IMR-90 (cell line): ENCODE results near the gene ING5. TPM values are rescaled to one million over a fixed set of nuclear protein-coding genes. Genes with fewer than 3 reads are reported as not detected.

Experiments used
- ATAC-seq: fragments of 200-7000 bp; cut with Tn5 transposase; 2 replicates; pipeline ENCODE4 v1.9.1; 2020; ENCODE audit warnings: low read depth, mild to moderate bottlenecking, moderate library complexity
- BruUV-seq: library from RNA; stranded (reverse); fragments of 400-500 nt; replicated peaks from 2 replicates; lab custom pipeline; 2021; lab: Mats Ljungman, UMichigan
- CTCF ChIA-PET: fragments of 300-600 bp; formaldehyde crosslinking; extraction: SDS; loops from one replicate; lab custom pipeline; 2021; ENCODE audit warnings: antibody characterized with exemption; lab: Yijun Ruan, JAX
- POLR2A ChIA-PET: fragments of 300-600 bp; sonication (Branson Sonifier 250); formaldehyde crosslinking; loops from one replicate; lab custom pipeline; 2022; ENCODE audit warnings: antibody characterized with exemption; ENCODE audit not compliant: unreplicated experiment; lab: Charles Lee
- DNase-seq: peaks from one replicate; pipeline ENCODE4 v3.0.0; 2013
- H2AFZ ChIP-seq: replicated peaks from 2 replicates; pipeline ENCODE3; 2013; ENCODE audit warnings: low read length, mild to moderate bottlenecking; ENCODE audit not compliant: poor library complexity
- H2AK5ac ChIP-seq: 2 replicates; pipeline ENCODE4 v1.6.1; 2013; ENCODE audit warnings: low read depth, low read length, inconsistent platforms
- H2AK9ac ChIP-seq: replicated peaks from 2 replicates; pipeline ENCODE3; 2013; ENCODE audit warnings: mild to moderate bottlenecking, low read depth, low read length, moderate library complexity; ENCODE audit not compliant: poor library complexity
- H2BK120ac ChIP-seq: 2 replicates; pipeline ENCODE4 v1.6.1; 2013; ENCODE audit warnings: low read depth, low read length, inconsistent platforms
- H2BK15ac ChIP-seq: 3 replicates; pipeline ENCODE4 v1.6.1; 2013; ENCODE audit warnings: low read depth, low read length, inconsistent platforms
- H2BK20ac ChIP-seq: 2 replicates; pipeline ENCODE4 v1.6.1; 2013; ENCODE audit warnings: low read depth, mild to moderate bottlenecking, inconsistent platforms, low read length, moderate library complexity
- H2BK5ac ChIP-seq: 2 replicates; pipeline ENCODE4 v1.6.1; 2013; ENCODE audit warnings: mild to moderate bottlenecking, low read depth, low read length, inconsistent platforms; ENCODE audit not compliant: poor library complexity, severe bottlenecking
- H3K14ac ChIP-seq: replicated peaks from 2 replicates; pipeline ENCODE4 v1.6.1; 2013; ENCODE audit warnings: low read depth, low read length, inconsistent platforms
- H3K18ac ChIP-seq: 2 replicates; pipeline ENCODE4 v1.6.1; 2013; ENCODE audit warnings: low read depth, low read length, control low read depth
- H3K23ac ChIP-seq: 2 replicates; pipeline ENCODE4 v1.6.1; 2013; ENCODE audit warnings: low read depth, low read length, inconsistent platforms
- H3K27ac ChIP-seq: 2 replicates; pipeline ENCODE4 v1.5.1; 2013; ENCODE audit warnings: mild to moderate bottlenecking, control low read depth, low read length; ENCODE audit not compliant: insufficient read depth
- H3K27me3 ChIP-seq: 2 replicates; pipeline ENCODE4 v1.6.1; 2013; ENCODE audit warnings: low read length; ENCODE audit not compliant: control insufficient read depth, insufficient read depth
- H3K36me3 ChIP-seq: 2 replicates; pipeline ENCODE4 v1.6.1; 2013; ENCODE audit warnings: low read length, mixed read lengths; ENCODE audit not compliant: control insufficient read depth, insufficient read depth
- H3K4ac ChIP-seq: 2 replicates; pipeline ENCODE4 v1.6.1; 2013; ENCODE audit warnings: low read depth, low read length, inconsistent platforms
- H3K4me1 ChIP-seq: 2 replicates; pipeline ENCODE4 v1.6.1; 2013; ENCODE audit warnings: low read length, mixed read lengths; ENCODE audit not compliant: control insufficient read depth, insufficient read depth
- H3K4me2 ChIP-seq: 2 replicates; pipeline ENCODE4 v1.6.1; 2013; ENCODE audit warnings: low read depth, mild to moderate bottlenecking, control low read depth, low read length, moderate library complexity
- H3K4me3 ChIP-seq: 2 replicates; pipeline ENCODE4 v1.5.1; 2013; ENCODE audit warnings: low read depth, mild to moderate bottlenecking, control low read depth, low read length, moderate library complexity; ENCODE audit not compliant: insufficient read depth
- H3K56ac ChIP-seq: 2 replicates; pipeline ENCODE4 v1.6.1; 2013; ENCODE audit warnings: low read length, inconsistent platforms; ENCODE audit not compliant: insufficient read depth; ENCODE audit errors: extremely low read depth
- H3K79me1 ChIP-seq, 2 experiments: 2 replicates each; pipeline ENCODE4 v1.6.1; 2013; ENCODE audit warnings: low read length in 2 of 2, inconsistent platforms in 1 of 2, low read depth in 1 of 2
- H3K9ac ChIP-seq: 2 replicates; pipeline ENCODE4 v1.6.1; 2013; ENCODE audit warnings: low read depth, low read length, control low read depth
- H3K9me1 ChIP-seq: 2 replicates; pipeline ENCODE4 v1.6.1; 2013; ENCODE audit warnings: low read length, inconsistent platforms; ENCODE audit not compliant: insufficient read depth
- H3K9me3 ChIP-seq: 2 replicates; pipeline ENCODE4 v1.6.1; 2013; ENCODE audit warnings: low read length; ENCODE audit not compliant: control insufficient read depth, insufficient read depth
- H4K20me1 ChIP-seq: 2 replicates; pipeline ENCODE4 v1.6.1; 2013; ENCODE audit warnings: low read length, inconsistent platforms; ENCODE audit not compliant: insufficient read depth
- H4K5ac ChIP-seq: 2 replicates; pipeline ENCODE4 v1.6.1; 2013; ENCODE audit warnings: mild to moderate bottlenecking, low read depth, low read length, control low read depth
- H4K8ac ChIP-seq, 2 experiments: 2 replicates each; pipeline ENCODE4 v1.6.1; 2013; ENCODE audit warnings: low read depth in 2 of 2, low read length in 2 of 2, control low read depth in 1 of 2, inconsistent platforms in 1 of 2
- H4K91ac ChIP-seq: 2 replicates; pipeline ENCODE4 v1.6.1; 2013; ENCODE audit warnings: low read depth, low read length, inconsistent platforms; ENCODE audit not compliant: insufficient read depth
- CEBPB ChIP-seq: IDR thresholded peaks from 2 replicates; pipeline ENCODE4 v1.6.1; 2012; ENCODE audit warnings: low read depth, low read length, improper control_type of control experiment
- CHD1 ChIP-seq: IDR thresholded peaks from 2 replicates; pipeline ENCODE4 v1.6.1; 2012; ENCODE audit warnings: low read depth, low read length, improper control_type of control experiment
- MAZ ChIP-seq: IDR thresholded peaks from 2 replicates; pipeline ENCODE4 v1.6.1; 2012; ENCODE audit warnings: low read depth, mild to moderate bottlenecking, low read length, improper control_type of control experiment, moderate library complexity, borderline replicate concordance
- RAD21 ChIP-seq: IDR thresholded peaks from 2 replicates; pipeline ENCODE4 v1.6.1; 2012; ENCODE audit warnings: low read length, improper control_type of control experiment
- RFX5 ChIP-seq: IDR thresholded peaks from 2 replicates; pipeline ENCODE4 v1.8.0; 2012; ENCODE audit warnings: low read depth, mild to moderate bottlenecking, low read length, moderate library complexity
- WGBS, 2 experiments: methylation state at CpG; one replicate each; pipeline versions ENCODE4 v1.1.5 to v1.1.7; 2013; ENCODE audit warnings: missing lambda C conversion rate in 2 of 2; ENCODE audit not compliant: insufficient read length in 1 of 2; ENCODE audit errors: extremely low coverage in 2 of 2; 5-methylcytosine and 5-hydroxymethylcytosine counted together
- dilution Hi-C: fragments of 300-500 bp; cut with HindIII; formaldehyde crosslinking; loops from one replicate; pipeline ENCODE4 v1.14.3; 2018; ENCODE audit warnings: low sequenced_read_pairs; ENCODE audit not compliant: unreplicated experiment
- in situ Hi-C: fragments of 300-500 bp; cut with MboI; formaldehyde crosslinking; loops from 3 replicates; pipeline ENCODE4 v1.14.3; 2019; ENCODE audit warnings: low sequenced_read_pairs, inconsistent platforms, mixed read lengths
- intact Hi-C: fragments of 100-400 bp; cut with micrococcal nuclease; formaldehyde crosslinking; loops from 2 replicates; pipeline ENCODE4 v1.10.0; 2022
- polyA plus RNA-seq, 3 experiments: library from polyadenylated mRNA; depleted of rRNA; stranded (reverse); fragments of >200 nt; gene quantifications; 2 replicates each; pipeline ENCODE4 v1.2.3, GENCODE V29; 2012; ENCODE audit warnings: low replicate concordance in 1 of 3
- total RNA-seq: library from RNA; depleted of rRNA; stranded (reverse); fragments of >200 nt; gene quantifications from 2 replicates; pipeline ENCODE4 v1.2.3, GENCODE V29; 2012
- TF ChIP-seq, protein P1 (sequence below): fragments of 150-350 bp; IDR thresholded peaks from 2 replicates; pipeline ENCODE4 v1.6.1; 2016; ENCODE audit warnings: low read depth, mild to moderate bottlenecking, low read length, moderate library complexity, borderline replicate concordance
- TF ChIP-seq, protein P2 (sequence below): conservative IDR thresholded peaks from 2 replicates; pipeline ENCODE4 v1.5.1; 2012; ENCODE audit warnings: mild to moderate bottlenecking, low read depth, low read length, improper control_type of control experiment
- TF ChIP-seq, protein P3 (sequence below): fragments of 150-350 bp; IDR thresholded peaks from 2 replicates; pipeline ENCODE4 v1.6.1; 2017; ENCODE audit warnings: mild to moderate bottlenecking, antibody characterized with exemption, low read length, low read depth

Gene ING5
- total and polyA plus RNA-seq, 2 of the 4 experiments (the other 2 are of a cell fraction) = 36.1 to 38.9 TPM

DNA sequence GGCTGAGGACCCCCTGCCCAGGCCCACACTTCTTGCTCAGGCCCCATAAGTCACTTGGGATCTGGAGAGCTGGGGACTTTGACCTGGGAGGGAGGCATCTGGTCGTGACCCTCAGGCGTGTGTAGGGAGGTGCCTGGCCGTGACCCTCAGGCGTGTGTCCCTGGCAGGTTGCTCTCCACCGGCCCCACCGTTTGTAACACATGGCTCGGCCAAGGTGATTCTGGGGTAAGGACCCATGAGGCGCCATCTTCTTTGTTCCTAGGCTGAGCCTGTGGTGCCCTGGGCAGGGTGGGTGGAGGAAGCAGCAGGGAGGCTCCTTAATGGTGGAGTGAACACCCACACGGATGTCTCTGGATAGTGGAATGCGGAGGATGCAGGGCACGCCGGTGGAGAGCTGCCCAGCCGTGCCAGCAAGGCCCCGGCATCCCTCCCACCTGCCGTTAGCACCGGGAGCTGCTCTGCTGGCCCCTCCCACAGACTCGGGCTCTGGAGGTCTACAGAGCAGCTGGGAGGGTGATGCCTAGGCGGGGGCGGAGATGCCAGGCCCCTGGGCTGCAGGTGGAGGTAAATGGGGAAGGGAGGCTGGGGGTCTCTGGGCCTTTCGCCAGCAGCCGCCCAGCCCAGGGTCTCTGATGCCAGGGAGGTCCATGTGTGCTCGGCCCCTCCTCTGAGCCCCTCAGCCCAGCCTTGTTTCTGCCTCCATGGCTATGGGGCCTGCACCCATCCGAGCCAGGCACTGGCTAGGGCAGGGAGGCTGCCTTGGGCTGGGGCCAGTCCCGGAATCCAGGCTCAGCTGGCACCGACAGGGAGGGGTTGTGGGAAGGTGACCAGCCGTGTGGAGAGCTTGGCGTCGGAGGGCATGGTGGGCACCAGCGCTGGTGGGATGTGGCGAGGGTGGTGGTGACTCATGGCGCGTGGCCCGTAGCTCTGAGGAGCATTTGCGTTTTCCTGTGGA, 73.7 kb downstream of the ING5 start:
- BruUV-seq = no TSS peak
- dilution Hi-C loops (no loop called here), in situ Hi-C loops (no loop called here)

More for the DNA sequence above, 73.7 kb downstream of the ING5 start:
- H3K9ac ChIP-seq = no peak overlapping the region
- DNase-seq (no peak), ATAC-seq (peak; percentile 2)
- no peak overlapping the region; the same call in 1 of the 2 replicates for H3K4me2 ChIP-seq
- H2AFZ ChIP-seq = peak overlapping the region; percentile 69
- H3K9me3 ChIP-seq = no peaks in the 10 kb centered on the region
- no peak overlapping the region for H3K14ac ChIP-seq
- no peak overlapping the region for H4K91ac ChIP-seq
- H4K20me1 ChIP-seq = no peaks in the 10 kb centered on the region; the same call in 1 of the 2 replicates
- H4K8ac ChIP-seq = 0 out of 4 replicates have a peak overlapping the region, but pooled peaks of 1 of the 2 experiments have one; percentile 7
- H3K9me1 ChIP-seq = no peaks in the 10 kb centered on the region
- H2BK120ac ChIP-seq = no peak overlapping the region
- no peak overlapping the region for H2AK5ac ChIP-seq
- H2BK20ac ChIP-seq = no peak overlapping the region
- POLR2A ChIA-PET = no interaction called here
- no peak overlapping the region for H2BK5ac ChIP-seq
- no peak overlapping the region for H4K5ac ChIP-seq
- intact Hi-C loops = no loop called here
- CTCF ChIA-PET = no interaction called here
- no peak overlapping the region for H2BK15ac ChIP-seq
- H3K56ac ChIP-seq = no peak overlapping the region
- H3K18ac ChIP-seq = no peak overlapping the region
- H3K4ac ChIP-seq = no peak overlapping the region
- H3K36me3 ChIP-seq = no peaks in the 10 kb centered on the region
- H3K23ac ChIP-seq = no peak overlapping the region
- no peak overlapping the region for H3K4me3 ChIP-seq
- H3K27ac ChIP-seq = no peak overlapping the region
- no peaks in the 10 kb centered on the region; the same call in 1 of the 2 replicates for H3K27me3 ChIP-seq
- peak overlapping the region; percentile 82 for H2AK9ac ChIP-seq
- WGBS, 2 experiments = 88% methylated on average over 15 of the region's 34 CpGs; no CpG with 5 or more reads in 1 of the 2 experiments
- TF ChIP-seq CHD1 (no peak), RFX5 (no peak), RAD21 (no peak), MAZ (no peak), CEBPB (no peak)
- TF ChIP-seq, protein P1, sequence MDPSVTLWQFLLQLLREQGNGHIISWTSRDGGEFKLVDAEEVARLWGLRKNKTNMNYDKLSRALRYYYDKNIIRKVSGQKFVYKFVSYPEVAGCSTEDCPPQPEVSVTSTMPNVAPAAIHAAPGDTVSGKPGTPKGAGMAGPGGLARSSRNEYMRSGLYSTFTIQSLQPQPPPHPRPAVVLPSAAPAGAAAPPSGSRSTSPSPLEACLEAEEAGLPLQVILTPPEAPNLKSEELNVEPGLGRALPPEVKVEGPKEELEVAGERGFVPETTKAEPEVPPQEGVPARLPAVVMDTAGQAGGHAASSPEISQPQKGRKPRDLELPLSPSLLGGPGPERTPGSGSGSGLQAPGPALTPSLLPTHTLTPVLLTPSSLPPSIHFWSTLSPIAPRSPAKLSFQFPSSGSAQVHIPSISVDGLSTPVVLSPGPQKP = no peak
- TF ChIP-seq, protein P2, sequence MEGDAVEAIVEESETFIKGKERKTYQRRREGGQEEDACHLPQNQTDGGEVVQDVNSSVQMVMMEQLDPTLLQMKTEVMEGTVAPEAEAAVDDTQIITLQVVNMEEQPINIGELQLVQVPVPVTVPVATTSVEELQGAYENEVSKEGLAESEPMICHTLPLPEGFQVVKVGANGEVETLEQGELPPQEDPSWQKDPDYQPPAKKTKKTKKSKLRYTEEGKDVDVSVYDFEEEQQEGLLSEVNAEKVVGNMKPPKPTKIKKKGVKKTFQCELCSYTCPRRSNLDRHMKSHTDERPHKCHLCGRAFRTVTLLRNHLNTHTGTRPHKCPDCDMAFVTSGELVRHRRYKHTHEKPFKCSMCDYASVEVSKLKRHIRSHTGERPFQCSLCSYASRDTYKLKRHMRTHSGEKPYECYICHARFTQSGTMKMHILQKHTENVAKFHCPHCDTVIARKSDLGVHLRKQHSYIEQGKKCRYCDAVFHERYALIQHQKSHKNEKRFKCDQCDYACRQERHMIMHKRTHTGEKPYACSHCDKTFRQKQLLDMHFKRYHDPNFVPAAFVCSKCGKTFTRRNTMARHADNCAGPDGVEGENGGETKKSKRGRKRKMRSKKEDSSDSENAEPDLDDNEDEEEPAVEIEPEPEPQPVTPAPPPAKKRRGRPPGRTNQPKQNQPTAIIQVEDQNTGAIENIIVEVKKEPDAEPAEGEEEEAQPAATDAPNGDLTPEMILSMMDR = no peak
- TF ChIP-seq, protein P3, sequence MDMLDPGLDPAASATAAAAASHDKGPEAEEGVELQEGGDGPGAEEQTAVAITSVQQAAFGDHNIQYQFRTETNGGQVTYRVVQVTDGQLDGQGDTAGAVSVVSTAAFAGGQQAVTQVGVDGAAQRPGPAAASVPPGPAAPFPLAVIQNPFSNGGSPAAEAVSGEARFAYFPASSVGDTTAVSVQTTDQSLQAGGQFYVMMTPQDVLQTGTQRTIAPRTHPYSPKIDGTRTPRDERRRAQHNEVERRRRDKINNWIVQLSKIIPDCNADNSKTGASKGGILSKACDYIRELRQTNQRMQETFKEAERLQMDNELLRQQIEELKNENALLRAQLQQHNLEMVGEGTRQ = no peak
- no peaks in the 10 kb centered on the region for H3K79me1 ChIP-seq
- peaks cover 12% of the 10 kb centered on the region for H3K4me1 ChIP-seq
